Naive thymus-derived CD4-positive, alpha-beta T cell (primary cell): Measurements from ENCODE around the gene IL6R. TPM values are rescaled to one million over a fixed set of nuclear protein-coding genes. Genes with fewer than 3 reads are reported as not detected.

Source experiments
- ATAC-seq: fragments of 150-1000 bp; cut with Tn5 transposase; 2 replicates; pipeline ENCODE4 v1.10.0; 2021; ENCODE audit warnings: mild to moderate bottlenecking, moderate library complexity
- CTCF ChIA-PET: fragments of 350-600 bp; sonication (Branson Sonifier 250); formaldehyde crosslinking; loops from one replicate; lab custom pipeline; 2021; ENCODE audit warnings: antibody characterized with exemption; lab: Charles Lee
- POLR2A ChIA-PET: fragments of 350-600 bp; sonication (Branson Sonifier 250); formaldehyde crosslinking; loops from one replicate; lab custom pipeline; 2021; ENCODE audit warnings: antibody characterized with exemption, inconsistent platforms; lab: Charles Lee
- DNase-seq, 9 donors: peaks; one replicate each; pipeline versions ENCODE4 v3.0.0 to v3.0.0-alpha.2; 2020 to 2022; ENCODE audit warnings: mixed read lengths in 1 of 9
- H3K27ac ChIP-seq: one replicate; pipeline ENCODE4 v1.7.0; 2013; ENCODE audit warnings: mild to moderate bottlenecking, low read depth, low read length, moderate library complexity
- H3K27me3 ChIP-seq, 2 donors: one replicate each; pipeline ENCODE4 v1.7.0; 2013; ENCODE audit warnings: low read length in 2 of 2, mild to moderate bottlenecking in 2 of 2, moderate library complexity in 2 of 2; ENCODE audit not compliant: control insufficient read depth in 2 of 2, insufficient read depth in 2 of 2
- H3K36me3 ChIP-seq, 3 experiments: 1 replicate in 2 of 3; 2 replicates in 1 of 3; pipeline ENCODE4 v1.7.0; 2013; ENCODE audit warnings: low read length in 3 of 3, mild to moderate bottlenecking in 3 of 3, moderate library complexity in 1 of 3; ENCODE audit not compliant: insufficient read depth in 3 of 3, control insufficient read depth in 2 of 3
- H3K4me1 ChIP-seq, 2 donors: one replicate each; pipeline ENCODE4 v1.7.0; 2013; ENCODE audit warnings: low read length in 2 of 2, mild to moderate bottlenecking in 2 of 2, moderate library complexity in 1 of 2; ENCODE audit not compliant: control insufficient read depth in 2 of 2, insufficient read depth in 2 of 2
- H3K4me3 ChIP-seq: 2 replicates; pipeline ENCODE4 v1.7.0; 2013; ENCODE audit warnings: mild to moderate bottlenecking, low read length
- H3K9me3 ChIP-seq, 3 experiments: 1 replicate in 2 of 3; 2 replicates in 1 of 3; pipeline ENCODE4 v1.7.0; 2013; ENCODE audit warnings: low read length in 3 of 3; ENCODE audit not compliant: control insufficient read depth in 2 of 3
- H3K27ac Mint-ChIP-seq, 9 donors: one replicate each; pipeline ENCODE4 v1.8.0; 2020 to 2022; ENCODE audit warnings: mixed read lengths in 9 of 9, mild to moderate bottlenecking in 8 of 9, moderate library complexity in 5 of 9, inconsistent platforms in 2 of 9
- H3K27me3 Mint-ChIP-seq, 5 donors: one replicate each; pipeline ENCODE4 v1.8.0; 2021 to 2022; ENCODE audit warnings: mixed read lengths in 5 of 5, mild to moderate bottlenecking in 1 of 5
- H3K36me3 Mint-ChIP-seq, 5 donors: one replicate each; pipeline ENCODE4 v1.8.0; 2020 to 2022; ENCODE audit warnings: mixed read lengths in 5 of 5, mild to moderate bottlenecking in 3 of 5, inconsistent platforms in 1 of 5
- H3K4me1 Mint-ChIP-seq, 7 donors: one replicate each; pipeline ENCODE4 v1.8.0; 2020 to 2022; ENCODE audit warnings: mixed read lengths in 7 of 7, mild to moderate bottlenecking in 3 of 7, inconsistent platforms in 1 of 7
- H3K4me3 Mint-ChIP-seq, 10 donors: one replicate each; pipeline ENCODE4 v1.8.0; 2020 to 2022; ENCODE audit warnings: mild to moderate bottlenecking in 10 of 10, mixed read lengths in 10 of 10, moderate library complexity in 6 of 10, inconsistent platforms in 2 of 10
- H3K9me3 Mint-ChIP-seq, 11 donors: one replicate each; pipeline ENCODE4 v1.8.0; 2020 to 2022; ENCODE audit warnings: mixed read lengths in 11 of 11, mild to moderate bottlenecking in 4 of 11, inconsistent platforms in 1 of 11, moderate library complexity in 1 of 11
- intact Hi-C, 2 donors: fragments of 100-400 bp; cut with micrococcal nuclease; formaldehyde crosslinking; loops; one replicate each; pipeline ENCODE4 v1.15.1; 2023
- polyA plus RNA-seq, 2 donors: library from polyadenylated mRNA; unstranded; fragments of 300-500 nt; fragmentation: Illumina TruSeq; gene quantifications; one replicate each; pipeline ENCODE4 v1.2.3, GENCODE V29; 2021
- total RNA-seq, 6 experiments: library from RNA in 5 of 6; stranded (reverse) in 5 of 6; gene quantifications; 1 replicate in 5 of 6; 2 replicates in 1 of 6; pipeline ENCODE4 v1.2.3 and lab custom pipeline; 2021 to 2026

The IL6R gene
- total and polyA plus RNA-seq, 7 experiments from 2014 or later = 5.2 to 91.6 (median 77.8) TPM

DNA sequence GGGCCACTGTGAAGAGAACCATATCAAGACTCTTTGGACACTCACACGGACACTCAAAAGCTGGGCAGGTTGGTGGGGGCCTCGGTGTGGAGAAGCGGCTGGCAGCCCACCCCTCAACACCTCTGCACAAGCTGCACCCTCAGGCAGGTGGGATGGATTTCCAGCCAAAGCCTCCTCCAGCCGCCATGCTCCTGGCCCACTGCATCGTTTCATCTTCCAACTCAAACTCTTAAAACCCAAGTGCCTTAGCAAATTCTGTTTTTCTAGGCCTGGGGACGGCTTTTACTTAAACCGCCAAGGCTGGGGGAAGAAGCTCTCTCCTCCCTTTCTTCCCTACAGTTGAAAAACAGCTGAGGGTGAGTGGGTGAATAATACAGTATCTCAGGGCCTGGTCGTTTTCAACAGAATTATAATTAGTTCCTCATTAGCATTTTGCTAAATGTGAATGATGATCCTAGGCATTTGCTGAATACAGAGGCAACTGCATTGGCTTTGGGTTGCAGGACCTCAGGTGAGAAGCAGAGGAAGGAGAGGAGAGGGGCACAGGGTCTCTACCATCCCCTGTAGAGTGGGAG is 60.6 kb downstream of the IL6R start:
- ATAC-seq = no peak
- Histone ChIP-seq H3K36me3 (peaks cover 0 to 12% (median 0%) of the 10 kb centered on the region in 3 experiments), H3K4me3 (peak overlapping the region; percentile 24), H3K9me3 (no peaks in the 10 kb centered on the region), H3K4me1 (peaks cover 38 to 70% of the 10 kb centered on the region in 2 donors), H3K27ac (peak overlapping the region; percentile 78), H3K27me3 (no peaks in the 10 kb centered on the region)
- Mint-ChIP-seq H3K4me1 (peaks cover 59 to 92% (median 79%) of the 10 kb centered on the region in 7 donors), H3K27ac (peak overlapping the region; percentile 67 to 98 (median 96)), H3K9me3 (peaks cover 0 to 4% (median 0%) of the 10 kb centered on the region in 11 donors), H3K4me3 (peak overlapping the region in 9 of 10 donors; percentile 45 to 96 (median 75)), H3K36me3 (peaks cover 0 to 23% (median 3%) of the 10 kb centered on the region in 5 donors), H3K27me3 (no peaks in the 10 kb centered on the region)
- ChIA-PET CTCF (interaction anchor here (0.5 to 4.5 kb wide), 10 partner anchors 12 to 449 kb away, joined by 3 to 28 read pairs (median 4); no protein-coding TSS in a partner anchor), POLR2A (interaction anchor here (0.6 to 7.2 kb wide), 8 partner anchors 16 to 490 kb away, joined by 3 to 84 read pairs (median 4); partner anchors contain the start of genes IL6R and PBXIP1)
- DNase-seq = no peak
- intact Hi-C loops = no loop called here

- H3K4me3 ChIP-seq = peak overlapping the region; percentile 24
- no peaks in the 10 kb centered on the region for H3K27me3 Mint-ChIP-seq
- intact Hi-C loops = no loop called here
- H3K4me3 Mint-ChIP-seq = peak overlapping the region in 9 of 10 donors; percentile 3 to 96 (median 75)
- ATAC-seq = no peak
- peaks cover 0 to 4% (median 0%) of the 10 kb centered on the region in 11 donors for H3K9me3 Mint-ChIP-seq
- peak overlapping the region; percentile 67 to 98 (median 96) for H3K27ac Mint-ChIP-seq
- ChIA-PET POLR2A (interaction anchor here (0.5 to 7.2 kb wide), 5 partner anchors 16 to 490 kb away, joined by 3 to 84 read pairs (median 3); partner anchors contain the start of genes IL6R and PBXIP1), CTCF (interaction anchor here (0.5 to 4.5 kb wide), 5 partner anchors 13 to 449 kb away, joined by 3 to 28 read pairs (median 5); no protein-coding TSS in a partner anchor)
- H3K27ac ChIP-seq = peak overlapping the region; percentile 78
- DNase-seq = no peak
- peaks cover 57 to 90% (median 75%) of the 10 kb centered on the region in 7 donors for H3K4me1 Mint-ChIP-seq
- H3K9me3 ChIP-seq = no peaks in the 10 kb centered on the region
- H3K36me3 ChIP-seq = peaks cover 0 to 12% (median 0%) of the 10 kb centered on the region in 3 experiments
- H3K4me1 ChIP-seq = peaks cover 38 to 65% of the 10 kb centered on the region in 2 donors
- H3K36me3 Mint-ChIP-seq = peaks cover 0 to 19% (median 3%) of the 10 kb centered on the region in 5 donors
- no peaks in the 10 kb centered on the region for H3K27me3 ChIP-seq
Measured at GRCh38 chr1:154466206-154466605, 61.1 kb downstream of the IL6R start.

- Mint-ChIP-seq H3K27ac (peak overlapping the region in 8 of 9 donors; percentile 78 to 98 (median 96)), H3K27me3 (no peaks in the 10 kb centered on the region), H3K4me3 (peak overlapping the region in 6 of 10 donors; percentile 17 to 96 (median 62)), H3K4me1 (peaks cover 53 to 91% (median 70%) of the 10 kb centered on the region in 7 donors), H3K9me3 (peaks cover 0 to 4% (median 0%) of the 10 kb centered on the region in 11 donors), H3K36me3 (peaks cover 0 to 17% (median 3%) of the 10 kb centered on the region in 5 donors)
- Histone ChIP-seq H3K27ac (peak overlapping the region; percentile 78), H3K27me3 (no peaks in the 10 kb centered on the region), H3K9me3 (no peaks in the 10 kb centered on the region), H3K4me1 (peaks cover 35 to 60% of the 10 kb centered on the region in 2 donors), H3K4me3 (no peak overlapping the region), H3K36me3 (peaks cover 0 to 12% (median 0%) of the 10 kb centered on the region in 3 experiments)
- no peak for DNase-seq
- ChIA-PET POLR2A (interaction anchor here (0.9 to 2.7 kb wide), 5 partner anchors 15 to 281 kb away, joined by 3 to 18 read pairs (median 4); no protein-coding TSS in a partner anchor), CTCF (interaction anchor here (1.1 to 4.5 kb wide), 3 partner anchors 12 to 80 kb away, joined by 3 to 28 read pairs (median 6); no protein-coding TSS in a partner anchor)
- no peak for ATAC-seq
- intact Hi-C loops = no loop called here
Measured at GRCh38 chr1:154466921-154467417, 61.8 kb downstream of the IL6R start.

- no peak for DNase-seq
- ChIA-PET POLR2A (interaction anchor here (0.7 to 2.7 kb wide), 10 partner anchors 28 to 594 kb away, joined by 3 to 18 read pairs (median 4); no protein-coding TSS in a partner anchor), CTCF (interaction anchor here (0.8 to 4.5 kb wide), 4 partner anchors 11 to 79 kb away, joined by 3 to 28 read pairs (median 5); no protein-coding TSS in a partner anchor)
- peak overlapping the region in 8 of 10 donors; percentile 7 to 96 (median 59) for H3K4me3 Mint-ChIP-seq
- H3K4me3 ChIP-seq = no peak overlapping the region
- peak overlapping the region; percentile 78 for H3K27ac ChIP-seq
- H3K27ac Mint-ChIP-seq = peak overlapping the region in 8 of 9 donors; percentile 78 to 98 (median 96)
- intact Hi-C loops = no loop called here
- H3K36me3 ChIP-seq = peaks cover 0 to 12% (median 0%) of the 10 kb centered on the region in 3 experiments
- peaks cover 0 to 17% (median 3%) of the 10 kb centered on the region in 5 donors for H3K36me3 Mint-ChIP-seq
- H3K27me3 Mint-ChIP-seq = no peaks in the 10 kb centered on the region
- peaks cover 35 to 55% of the 10 kb centered on the region in 2 donors for H3K4me1 ChIP-seq
- ATAC-seq = no peak
- H3K9me3 Mint-ChIP-seq = peaks cover 0 to 4% (median 0%) of the 10 kb centered on the region in 11 donors
- H3K27me3 ChIP-seq = no peaks in the 10 kb centered on the region
- H3K4me1 Mint-ChIP-seq = peaks cover 50 to 93% (median 66%) of the 10 kb centered on the region in 7 donors
- no peaks in the 10 kb centered on the region for H3K9me3 ChIP-seq
Measured at GRCh38 chr1:154467434-154468102, 62.4 kb downstream of the IL6R start.

- Histone ChIP-seq H3K27me3 (no peaks in the 10 kb centered on the region), H3K4me1 (peaks cover 25 to 45% of the 10 kb centered on the region in 2 donors), H3K27ac (no peak overlapping the region), H3K4me3 (no peak overlapping the region), H3K36me3 (peaks cover 0 to 12% (median 0%) of the 10 kb centered on the region in 3 experiments), H3K9me3 (no peaks in the 10 kb centered on the region)
- intact Hi-C loops = no loop called here
- Mint-ChIP-seq H3K27me3 (no peaks in the 10 kb centered on the region), H3K4me3 (peak overlapping the region in 3 of 10 donors; percentile 70 to 96 (median 75)), H3K36me3 (peaks cover 0 to 15% (median 2%) of the 10 kb centered on the region in 5 donors), H3K27ac (peak overlapping the region in 8 of 9 donors; percentile 2 to 97 (median 82)), H3K9me3 (peaks cover 0 to 2% (median 0%) of the 10 kb centered on the region in 11 donors), H3K4me1 (peaks cover 41 to 83% (median 56%) of the 10 kb centered on the region in 7 donors)
- CTCF ChIA-PET = interaction anchor here (2.0 to 4.5 kb wide), 2 partner anchors 10 to 62 kb away, joined by 6 to 28 read pairs; no protein-coding TSS in a partner anchor
- POLR2A ChIA-PET = interaction anchor here (0.7 to 2.7 kb wide), 8 partner anchors 37 to 137 kb away, joined by 3 to 18 read pairs (median 3); no protein-coding TSS in a partner anchor
- DNase-seq (no peak), ATAC-seq (no peak)
Measured at GRCh38 chr1:154468535-154469250, 63.5 kb downstream of the IL6R start.
